GM21515 (cell line): ENCODE results near the gene PLD3.
A peak's percentile ranks its signal among the peaks of the same experiment; 100 is the strongest.
"Not testable (repeated sequence)": the region's sequence is repeated elsewhere in the genome, so short reads cannot be mapped to it uniquely, and the experiment has no call there.

Experiments used
- ATAC-seq: cut with Tn5 transposase; IDR thresholded peaks from one replicate; pipeline ENCODE4 v1.9.1; 2021; ENCODE audit not compliant: unreplicated experiment

The PLD3 gene

DNA sequence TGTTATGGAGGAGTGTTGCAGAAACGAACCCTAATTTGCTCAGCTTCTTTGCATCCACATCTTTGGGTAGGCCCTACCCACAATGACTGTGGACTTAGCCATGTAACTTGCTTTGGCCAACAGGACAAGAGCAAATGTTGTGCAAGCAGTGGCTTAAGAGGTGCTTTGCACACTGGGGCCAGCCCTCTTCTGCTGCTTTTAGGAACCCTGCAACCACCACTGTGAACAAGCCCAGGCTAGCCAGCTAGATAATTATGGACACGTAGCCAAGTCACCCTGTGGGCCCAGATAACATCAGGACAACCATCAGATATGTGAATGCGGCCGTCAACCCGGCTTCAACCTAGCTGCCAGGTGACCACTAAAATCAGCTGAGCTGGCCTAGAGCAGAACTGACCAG, 17.4 kb upstream of the PLD3 start:
- no peak for ATAC-seq

DNA sequence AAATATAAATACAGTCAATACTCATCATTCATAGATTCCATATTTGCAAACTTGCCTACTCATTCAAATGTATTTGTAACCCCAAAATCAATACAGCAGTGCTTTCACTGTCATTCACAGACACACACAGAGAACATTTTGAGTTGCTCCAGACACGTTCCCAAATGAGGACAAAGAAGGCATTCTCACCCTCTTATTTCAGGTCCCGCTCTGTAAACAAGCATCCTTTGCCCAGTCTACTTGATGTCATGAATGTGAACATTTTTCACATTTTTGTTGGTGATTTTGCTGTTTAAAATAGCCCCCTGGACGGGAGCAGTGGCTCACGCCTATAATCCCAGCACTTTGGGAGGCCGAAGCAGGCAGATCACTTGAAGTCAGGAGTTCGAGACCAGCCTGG, 15.8 kb upstream of the PLD3 start:
- no peak for ATAC-seq

DNA sequence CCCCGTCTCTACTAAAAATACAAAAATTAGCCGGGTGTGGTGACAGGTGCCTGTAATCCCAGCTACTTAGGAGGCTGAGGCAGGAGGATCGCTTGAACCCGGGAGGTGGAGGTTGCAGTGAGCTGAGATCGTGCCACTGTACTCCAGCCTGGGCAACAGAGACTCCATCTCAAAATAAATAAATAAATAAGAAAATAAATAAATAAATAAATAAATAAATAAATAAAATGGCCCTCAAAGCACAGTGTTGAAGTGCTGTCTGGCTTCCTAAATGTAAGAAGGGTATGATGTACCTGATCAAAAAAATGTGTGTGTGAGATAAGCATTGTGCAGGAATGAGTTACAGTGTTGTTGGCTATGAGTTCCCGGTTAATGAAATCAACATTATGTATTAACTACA, 15.4 kb upstream of the PLD3 start:
- not testable (repeated sequence) for ATAC-seq

DNA sequence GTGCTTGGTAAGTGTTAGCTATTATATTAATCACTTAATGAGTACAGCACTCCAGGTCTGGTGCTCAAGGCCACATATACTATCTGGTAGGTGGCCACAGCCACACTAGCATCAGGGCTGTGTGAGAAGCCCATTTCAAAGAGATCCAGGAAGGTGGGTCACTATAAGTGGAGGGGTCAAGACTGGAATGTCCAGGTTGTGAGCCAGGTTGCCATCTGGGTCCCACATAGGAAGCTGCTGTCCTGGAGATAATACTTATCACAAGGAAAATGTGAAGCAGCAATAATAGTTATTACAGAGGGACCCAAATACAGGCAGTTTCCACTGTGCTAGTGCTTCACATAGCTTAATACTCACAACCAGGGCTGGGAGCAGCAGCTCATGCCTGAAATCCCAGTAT, 13.4 kb upstream of the PLD3 start:
- no peak for ATAC-seq

DNA sequence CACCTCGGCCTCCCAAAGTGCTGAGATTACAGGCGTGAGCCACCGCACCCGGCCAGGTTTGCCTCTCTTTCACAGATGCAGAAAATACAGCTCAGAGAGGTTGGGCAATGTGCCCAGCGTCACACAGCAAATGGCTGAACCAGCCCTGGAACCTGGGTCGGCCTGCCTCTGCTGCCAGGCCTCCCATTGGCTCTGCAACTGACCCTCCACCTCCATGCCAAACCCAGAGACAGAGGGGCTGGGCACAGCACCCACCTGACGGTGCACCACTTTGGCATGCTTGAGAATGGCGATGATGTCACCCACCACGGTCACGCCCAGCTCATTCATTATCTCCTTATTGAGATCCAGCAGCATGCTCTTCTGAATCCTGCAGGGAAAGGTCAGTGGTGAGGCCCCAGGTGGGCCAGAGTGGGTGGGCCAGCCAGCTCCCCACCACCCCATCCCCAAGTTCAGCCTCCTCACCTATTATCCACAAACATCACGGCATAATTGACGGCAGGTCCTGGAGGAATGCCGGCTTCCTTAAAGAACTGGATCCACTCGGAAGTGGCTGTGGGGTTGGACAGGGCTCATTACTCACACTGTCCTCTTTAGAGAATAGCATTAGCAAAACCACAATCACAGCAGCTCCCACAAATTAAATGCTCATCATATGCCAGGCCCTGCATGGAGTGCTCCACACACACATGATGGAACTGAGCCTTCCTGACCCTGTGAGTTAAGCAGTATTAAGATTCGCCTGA, 12.5 kb upstream of the PLD3 start:
- ATAC-seq: no peak

DNA sequence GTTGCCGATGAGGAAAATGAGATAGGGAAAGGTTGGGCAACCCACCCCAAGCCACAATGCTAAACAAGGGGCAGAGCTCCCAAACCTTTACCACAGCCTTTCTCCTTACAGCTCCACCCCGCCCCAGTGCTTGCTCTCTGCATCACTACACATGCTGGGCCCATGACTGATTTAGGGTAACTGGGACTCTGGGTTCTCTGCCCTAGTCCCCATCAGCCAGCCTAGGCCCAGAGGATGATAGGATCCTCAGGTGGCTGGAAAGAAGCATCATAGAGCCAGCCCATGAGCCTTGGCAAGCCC, 11.9 kb upstream of the PLD3 start:
- ATAC-seq: no peak

DNA sequence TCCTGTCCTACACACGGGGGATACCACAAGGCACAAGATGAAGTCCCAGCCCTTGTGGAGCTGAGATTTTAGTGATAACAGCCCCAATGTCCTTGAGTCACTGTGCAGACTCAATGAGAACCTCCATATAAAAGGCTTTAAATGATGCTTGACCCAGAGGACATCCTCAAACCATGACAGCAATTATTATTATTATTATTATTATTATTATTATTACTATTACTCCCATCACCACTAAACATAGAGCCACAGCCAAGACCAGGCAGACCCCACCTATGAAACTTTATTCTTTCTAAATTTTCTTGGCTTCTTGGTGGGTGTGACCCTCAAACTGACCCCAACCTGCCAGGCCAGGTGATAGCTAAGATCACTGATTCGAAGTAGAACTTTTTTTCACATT, 11.4 kb upstream of the PLD3 start:
- no peak for ATAC-seq

DNA sequence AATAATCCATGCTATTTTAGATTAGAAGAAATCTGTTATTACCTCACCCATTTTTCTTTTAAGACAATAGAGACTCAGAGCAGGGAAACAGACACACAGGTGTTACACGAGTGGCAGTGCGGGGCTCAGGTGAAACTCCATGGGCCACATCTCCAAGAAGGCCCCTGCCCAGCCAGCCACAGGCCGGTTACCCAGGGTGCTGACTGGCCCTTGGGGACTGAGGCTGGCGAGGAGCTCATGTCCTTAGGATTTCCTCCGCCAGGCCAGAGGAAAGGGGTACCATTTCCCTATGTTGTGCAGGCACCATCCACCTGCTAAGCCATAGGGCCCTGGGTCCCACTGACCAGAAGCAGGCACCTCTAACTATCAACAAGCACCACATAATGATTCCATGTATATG, 10.9 kb upstream of the PLD3 start:
- no peak for ATAC-seq

DNA sequence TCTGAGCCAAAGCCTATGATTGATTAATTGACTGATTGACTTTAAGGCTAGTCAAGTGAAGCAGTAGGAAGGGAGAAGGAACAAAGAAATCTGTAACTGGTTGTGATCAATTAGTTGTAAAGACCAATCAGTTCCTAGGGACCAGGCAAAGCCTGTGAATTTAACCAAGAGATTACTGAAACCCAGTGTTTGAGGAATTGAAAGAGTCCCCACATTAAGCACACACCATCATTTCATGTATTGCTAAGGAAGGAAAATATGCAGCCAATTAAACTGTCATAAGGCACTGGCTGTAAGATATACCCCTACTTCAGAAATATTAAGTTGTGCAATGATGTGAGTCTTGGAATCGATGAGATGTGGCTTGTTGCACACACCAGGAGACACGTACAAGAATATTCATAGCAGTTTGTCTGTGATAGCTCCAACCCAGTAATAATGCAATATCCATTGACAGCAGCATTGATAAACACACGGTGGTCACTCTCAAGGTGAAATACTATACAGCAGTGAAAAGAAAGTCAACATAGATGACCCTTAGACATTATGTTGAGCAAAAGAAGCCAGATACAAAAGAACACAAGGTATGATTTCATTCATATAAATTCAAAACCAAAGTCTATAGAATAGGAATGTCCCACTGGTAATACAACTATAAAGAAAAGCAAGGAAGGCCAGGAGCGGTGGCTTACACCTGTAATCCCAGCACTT, 9.3 kb upstream of the PLD3 start:
- ATAC-seq: no peak

DNA sequence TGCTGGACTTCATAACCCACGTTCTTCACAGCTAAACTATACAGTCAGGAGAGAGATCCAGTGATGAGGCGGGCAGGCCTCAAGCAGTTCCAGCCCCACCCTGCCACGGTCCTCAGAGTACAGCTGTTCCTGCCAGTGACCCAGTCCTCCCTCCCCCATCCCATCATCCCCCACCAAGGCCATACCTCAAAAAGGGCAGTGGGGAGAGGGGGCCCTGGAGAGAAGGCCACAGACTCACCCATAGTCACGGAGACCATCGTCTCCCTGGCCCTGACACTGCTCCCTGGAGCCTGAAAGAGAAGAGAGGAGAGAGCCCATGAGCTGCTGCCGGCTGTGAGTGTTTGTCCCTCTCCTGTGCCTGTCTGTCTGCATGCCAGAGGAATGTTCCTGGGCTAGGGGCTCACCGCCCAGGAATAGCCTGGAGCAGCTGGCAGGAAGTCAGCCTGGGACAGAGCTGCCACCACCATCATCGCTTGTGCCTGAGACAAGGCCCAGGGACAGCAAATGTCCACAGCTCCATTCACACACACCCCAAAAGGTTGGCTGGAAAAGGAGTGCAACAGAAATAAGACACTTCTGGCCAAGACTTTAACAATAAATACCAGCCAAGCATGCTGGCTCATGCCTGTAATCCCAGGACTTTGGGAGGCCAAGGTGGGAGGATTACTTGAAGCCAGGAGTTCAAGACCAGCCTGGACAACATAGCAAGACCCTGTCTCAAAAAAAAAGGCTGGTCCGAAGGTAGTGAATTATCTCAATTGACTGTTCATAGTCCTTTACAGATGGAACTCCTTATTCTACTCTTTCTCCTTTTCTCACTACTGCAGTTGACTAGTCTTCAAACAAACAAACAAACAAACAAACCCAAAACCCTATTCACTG, 6.7 kb upstream of the PLD3 start:
- ATAC-seq: no peak

DNA sequence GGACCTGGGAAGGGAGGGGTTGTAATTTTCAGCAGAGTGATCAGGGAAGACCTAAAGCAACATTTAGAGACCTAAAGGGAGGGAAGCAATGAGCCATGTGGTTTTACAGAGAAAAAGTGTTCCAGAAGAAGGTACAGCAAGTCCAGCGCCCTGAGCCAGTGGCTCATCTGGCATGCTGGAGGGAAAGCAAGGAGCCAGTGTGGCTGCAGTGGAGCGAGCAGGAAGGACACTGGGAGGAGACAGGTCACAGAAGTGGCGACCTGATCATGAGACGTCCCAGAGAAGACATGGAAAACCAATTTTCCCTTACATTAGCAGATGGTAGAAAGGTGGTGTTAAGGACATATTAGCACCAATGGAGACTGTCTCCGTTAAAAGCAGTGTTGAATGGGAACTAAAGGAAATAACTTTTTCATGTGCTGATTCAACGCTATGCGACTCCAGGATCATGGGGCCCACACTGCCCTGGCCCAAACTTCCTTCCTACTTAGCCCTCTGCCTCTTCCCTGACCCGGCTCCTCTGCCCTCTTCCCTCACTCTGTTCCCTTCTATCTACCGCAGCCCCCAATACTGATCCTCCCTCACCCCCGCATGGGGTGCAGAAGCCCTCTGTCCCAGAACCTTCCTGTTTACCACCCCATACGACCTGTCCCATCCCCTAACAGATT, 5.7 kb upstream of the PLD3 start:
- ATAC-seq: no peak

DNA sequence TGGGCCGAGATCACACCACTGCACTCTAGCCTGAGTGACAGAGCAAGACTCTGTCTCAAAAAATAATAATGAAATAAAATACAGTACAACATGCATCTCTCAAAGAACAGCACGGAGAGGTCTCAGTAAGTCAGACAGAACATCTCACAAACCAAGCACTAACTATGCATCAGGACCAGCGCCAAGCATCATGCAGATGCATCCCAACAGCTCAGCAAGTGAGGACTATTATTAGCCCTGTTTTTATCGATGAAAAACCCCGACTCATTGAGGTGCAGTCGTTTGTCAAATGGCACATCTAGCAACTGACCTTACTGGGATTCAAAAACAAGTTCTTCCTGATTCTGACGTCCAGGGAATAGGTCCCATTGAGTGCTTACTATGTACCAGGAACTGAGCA, 4.1 kb upstream of the PLD3 start:
- no peak for ATAC-seq

DNA sequence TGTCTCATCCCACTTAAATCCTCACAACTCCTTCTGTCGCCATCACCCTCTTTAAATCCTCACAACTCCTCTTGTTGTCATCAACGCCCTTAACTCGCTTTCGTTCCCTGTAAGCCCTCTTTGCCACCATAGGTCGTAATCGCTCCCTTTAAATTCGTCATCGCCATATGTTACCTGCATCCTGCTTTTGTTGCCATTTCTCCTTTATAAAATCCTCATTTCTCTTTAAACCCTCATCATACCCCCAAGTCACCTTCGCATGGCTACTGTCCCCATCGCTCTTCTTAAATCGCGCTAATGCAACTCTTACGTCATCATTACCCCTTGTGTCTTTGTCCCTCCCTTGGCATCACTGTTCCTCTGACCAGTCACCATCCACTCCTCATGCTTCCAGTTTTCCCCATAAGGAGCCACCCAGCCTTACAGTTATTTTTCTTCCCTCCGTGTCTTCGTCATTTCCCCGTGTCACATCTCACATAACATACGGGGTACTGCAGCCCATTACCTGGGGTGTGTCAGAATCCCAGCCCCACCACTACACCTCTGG, 539 bp downstream of the PLD3 start:
- peak; percentile 1 for ATAC-seq

DNA sequence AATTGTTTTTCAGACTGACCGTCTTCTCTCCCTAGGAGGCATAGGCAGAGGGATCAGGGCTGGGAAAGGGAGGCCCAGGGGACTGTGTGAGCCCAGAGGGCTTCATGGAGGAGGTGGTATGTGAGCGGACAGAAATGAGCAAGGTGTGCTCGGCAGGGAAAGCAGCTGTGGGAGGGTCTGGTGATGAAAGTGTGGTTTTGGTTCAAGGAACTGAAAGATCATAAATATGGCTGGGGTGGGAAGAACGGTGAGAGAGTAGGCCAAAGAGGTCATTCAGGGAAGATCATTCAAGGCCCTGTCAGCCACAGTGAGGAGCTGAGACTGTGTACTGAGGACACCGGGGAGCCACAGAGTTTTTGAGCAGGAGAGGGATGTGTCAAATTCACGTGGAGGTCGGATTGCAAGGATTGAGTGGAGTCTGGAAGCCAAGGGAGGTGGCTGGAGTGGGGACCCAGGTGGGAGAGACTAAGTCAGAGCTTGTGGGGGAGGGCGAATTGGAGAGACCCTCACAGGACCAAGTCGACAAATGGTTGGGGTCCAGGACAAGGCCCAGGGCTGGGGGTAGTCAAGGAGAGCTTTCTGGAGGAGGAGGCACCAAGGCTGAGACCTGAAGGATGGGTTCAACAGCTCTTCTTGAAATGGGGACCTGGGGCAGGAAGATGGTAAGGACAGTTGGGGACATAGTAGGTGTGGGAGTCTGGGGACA, 7.6 kb downstream of the PLD3 start:
- no peak for ATAC-seq

DNA sequence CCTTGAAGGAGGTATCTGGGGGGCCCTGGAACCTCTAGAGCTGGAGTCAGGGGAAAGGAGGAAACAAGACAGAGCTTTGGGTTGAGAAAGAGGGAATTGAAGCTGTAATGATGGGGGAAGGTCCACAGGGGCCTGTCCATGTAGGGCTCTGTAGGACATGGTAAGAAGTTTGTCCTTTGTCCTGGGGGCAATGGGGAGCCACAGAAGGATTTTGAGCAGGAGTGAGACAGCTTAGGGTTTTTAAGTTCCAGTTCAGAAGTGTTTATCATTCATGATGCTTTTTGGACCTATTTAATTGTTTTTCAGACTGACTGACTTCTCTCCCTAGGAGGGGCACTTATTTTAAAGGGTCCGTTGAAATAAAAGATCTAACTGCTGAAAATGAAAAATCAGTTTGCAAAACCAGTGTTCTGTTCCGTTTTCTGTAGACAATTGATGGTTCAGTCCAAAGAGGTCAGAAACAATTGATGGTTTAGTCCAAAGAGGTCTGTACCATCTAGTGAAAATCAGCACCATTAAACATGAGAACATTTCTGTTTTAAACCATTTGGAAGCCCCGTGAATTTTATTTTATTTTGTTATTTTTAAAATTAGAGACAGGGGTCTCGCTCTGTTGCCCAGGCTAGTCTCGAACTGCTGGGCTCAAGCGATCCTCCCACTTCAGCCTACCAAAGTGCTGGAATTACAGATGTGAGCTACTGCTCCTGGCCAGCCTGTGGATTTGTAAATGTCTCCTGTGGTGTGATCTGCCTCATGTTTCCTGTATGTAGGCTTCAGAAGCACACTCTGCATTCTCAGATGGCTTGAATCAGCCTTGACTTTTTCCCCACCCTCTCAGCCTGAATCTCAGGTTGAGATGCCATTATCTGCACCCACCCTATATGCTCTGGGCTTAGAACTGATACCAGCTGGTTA, 8.4 kb downstream of the PLD3 start:
- no peak for ATAC-seq

DNA sequence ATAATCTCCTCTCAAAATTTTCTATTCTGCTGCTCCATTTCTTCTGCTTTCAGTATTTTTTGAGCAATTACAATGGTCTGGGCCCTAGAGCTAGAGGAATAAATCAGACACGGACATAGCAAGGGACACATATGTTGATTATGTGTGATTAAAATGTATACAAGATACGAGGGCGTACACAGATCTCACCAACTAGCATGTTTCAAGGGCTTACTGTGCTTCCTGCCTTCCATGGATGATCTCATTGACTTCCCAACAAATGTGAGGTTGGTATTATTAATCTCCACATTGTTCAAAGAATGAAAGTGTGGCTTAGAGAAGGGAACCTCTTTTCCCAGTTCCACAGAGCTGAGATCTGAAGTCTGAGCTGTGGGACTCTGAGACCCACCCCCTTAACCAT, 9.1 kb downstream of the PLD3 start:
- ATAC-seq: no peak

DNA sequence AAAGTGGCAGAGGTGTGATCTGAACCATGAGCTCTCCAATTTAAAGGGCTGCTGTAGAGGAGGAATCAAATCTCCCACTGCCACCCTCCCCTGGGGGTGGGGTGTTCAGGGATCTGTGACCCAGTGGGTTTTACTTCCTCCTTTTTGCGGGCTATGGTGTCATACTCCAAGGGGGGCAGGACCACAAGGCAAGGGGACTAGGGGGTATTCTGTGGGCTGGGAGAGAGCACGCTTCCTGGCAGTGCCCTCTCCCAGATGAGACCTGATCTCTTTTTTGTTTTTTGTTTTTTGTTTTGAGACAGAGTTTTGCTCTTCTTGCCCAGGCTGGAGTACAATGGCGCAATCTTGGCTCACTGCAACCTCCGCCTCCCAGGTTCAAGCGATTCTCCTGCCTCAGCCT, 10.3 kb downstream of the PLD3 start:
- no peak for ATAC-seq

DNA sequence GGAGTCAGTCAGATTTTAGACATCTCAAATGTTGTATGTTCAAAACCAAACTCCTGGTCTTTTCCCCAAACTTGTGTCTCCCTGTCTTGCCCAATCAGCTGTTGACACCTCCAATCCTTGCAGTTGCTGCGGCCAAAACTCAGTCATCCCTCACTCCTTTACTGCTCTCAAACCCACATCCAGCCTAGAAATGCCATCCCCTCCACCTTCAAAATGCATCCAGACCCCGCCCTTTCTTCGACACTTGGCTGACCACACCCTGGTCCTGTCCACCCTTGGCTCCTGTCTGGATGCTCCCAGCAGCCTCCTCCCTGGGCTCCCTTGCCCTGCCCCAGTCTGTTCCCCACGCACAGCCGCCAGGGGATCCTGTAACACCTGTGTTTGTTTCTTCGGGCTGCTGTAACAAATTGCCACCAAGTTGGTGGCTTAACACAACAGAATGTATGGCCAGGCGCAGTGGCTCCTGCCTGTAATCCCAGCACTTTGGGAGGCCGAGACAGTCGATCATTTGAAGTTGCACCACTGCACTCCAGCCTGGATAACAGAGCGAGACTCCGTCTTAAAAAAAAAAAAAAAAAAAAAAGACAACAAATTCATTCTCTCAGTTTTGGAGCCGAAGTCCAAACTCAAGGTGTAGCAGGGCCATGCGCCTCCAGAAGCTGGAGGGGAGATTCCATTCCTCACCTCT, 11.7 kb downstream of the PLD3 start:
- ATAC-seq: no peak

DNA sequence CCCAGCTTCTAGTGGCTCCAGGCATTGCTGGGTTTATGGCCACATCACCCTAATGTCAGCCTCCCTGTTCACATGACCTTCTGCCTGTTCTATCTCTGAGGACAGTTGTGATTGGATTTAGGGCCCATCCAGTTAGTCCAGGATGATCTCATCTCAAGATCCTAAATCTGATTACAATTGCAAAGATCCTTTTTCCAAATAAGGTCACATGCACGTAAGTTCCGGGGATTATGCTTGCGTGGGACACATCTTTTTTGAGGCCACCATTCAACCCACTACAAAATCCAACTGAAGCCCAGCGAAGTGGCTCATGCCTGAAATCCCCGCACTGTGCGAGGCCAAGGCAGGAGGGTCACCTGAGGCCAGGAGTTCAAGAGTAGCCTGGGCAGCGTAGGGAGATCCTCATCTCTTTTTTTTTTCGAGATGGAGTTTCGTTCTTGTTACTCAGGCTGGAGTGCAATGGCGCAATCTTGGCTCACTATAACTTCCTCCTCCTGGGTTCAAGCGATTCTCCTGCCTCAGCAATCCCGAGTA, 12.3 kb downstream of the PLD3 start:
- ATAC-seq: no peak
